Subcutaneous adipose tissue (tissue), 4 donors: ENCODE results near the gene LARGE1. TPM values are rescaled to one million over a fixed set of nuclear protein-coding genes. Genes with fewer than 3 reads are reported as not detected.

ENCODE experiments used
- CTCF ChIP-seq: fragments of 450-650 bp; IDR thresholded peaks from one replicate; pipeline ENCODE4 v1.5.1; 2016; ENCODE audit warnings: low read depth, mild to moderate bottlenecking, control low read depth, antibody characterized with exemption, moderate library complexity
- total RNA-seq, 4 donors: library from RNA; depleted of rRNA; stranded (reverse); fragments of >200 nt; gene quantifications; one replicate each; pipeline ENCODE4 v1.1.0, GENCODE V29; 2016

LARGE1 gene
- total RNA-seq, 4 donors from 2014 or later, result 19.4 to 28.8 (median 22.1) TPM

GRCh38 chr22:33481550-33481949 lies 438.7 kb downstream of the LARGE1 start:
- no peak for TF ChIP-seq CTCF

GRCh38 chr22:33477120-33478111 lies 442.9 kb downstream of the LARGE1 start:
- TF ChIP-seq CTCF, result no peak

GRCh38 chr22:33476716-33477115 lies 443.6 kb downstream of the LARGE1 start:
- no peak for TF ChIP-seq CTCF

GRCh38 chr22:33476206-33476605 lies 444.1 kb downstream of the LARGE1 start:
- no peak for TF ChIP-seq CTCF

GRCh38 chr22:33474587-33474986 lies 445.7 kb downstream of the LARGE1 start:
- no peak for TF ChIP-seq CTCF

GRCh38 chr22:33472462-33473344 lies 447.6 kb downstream of the LARGE1 start:
- TF ChIP-seq CTCF, result no peak

- TF ChIP-seq CTCF, result no peak
These were observed 449.8 kb downstream of the LARGE1 start for GRCh38 chr22:33470456-33470855.
